ENCODE data around the gene VWF. TPM values are rescaled to one million over a fixed set of nuclear protein-coding genes. Genes with fewer than 3 reads are reported as not detected.
"Not testable (repeated sequence)": the region's sequence is repeated elsewhere in the genome, so short reads cannot be mapped to it uniquely, and the experiment has no call there.

Gene VWF
- total and polyA plus RNA-seq, 2 experiments from 2014 or later: 0.42 to 0.56 TPM

DNA sequence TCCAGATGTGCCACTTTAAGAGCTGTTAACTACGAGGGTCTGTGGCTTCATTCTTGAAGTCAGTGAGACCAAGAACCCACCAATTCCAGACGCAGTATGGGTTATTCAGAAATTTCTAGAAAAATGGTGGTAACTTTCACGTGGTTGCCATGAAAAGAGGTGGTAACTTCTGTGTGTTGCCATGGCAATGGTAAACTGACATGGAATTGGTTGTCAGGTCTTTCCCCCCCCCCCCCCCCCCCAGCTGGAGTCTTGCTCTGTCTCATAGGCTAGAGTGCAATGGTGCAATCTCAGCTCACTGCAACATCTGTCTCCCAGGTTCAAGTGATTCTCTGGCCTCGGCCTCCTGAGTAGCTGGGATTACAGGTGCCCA, 18.8 kb upstream of the VWF start:
- H4K20me1 ChIP-seq (replicated peaks; ENCODE audit: insufficient read depth): no peaks in the 10 kb centered on the region
- Mint-ChIP-seq H3K9me3 (no peaks in the 10 kb centered on the region; the same call in 2 of the 3 replicates), H3K27me3 (ENCODE audit: insufficient read depth, low read depth, poor library complexity) (peaks cover 5% of the 10 kb centered on the region), H3K4me1 (peaks cover 14% of the 10 kb centered on the region), H3K36me3 (ENCODE audit: low read depth) (no peaks in the 10 kb centered on the region; the same call in 2 of the 3 replicates), H3K27ac (no peak overlapping the region), H3K4me3 (no peak overlapping the region)
- no peaks in the 10 kb centered on the region for H3K79me2 ChIP-seq (replicated peaks; ENCODE audit: insufficient read depth)
- H3K4me3 ChIP-seq: no peak overlapping the region
- H3K4me1 ChIP-seq (ENCODE audit: insufficient read depth): no peaks in the 10 kb centered on the region
- TF ChIP-seq, protein P1, sequence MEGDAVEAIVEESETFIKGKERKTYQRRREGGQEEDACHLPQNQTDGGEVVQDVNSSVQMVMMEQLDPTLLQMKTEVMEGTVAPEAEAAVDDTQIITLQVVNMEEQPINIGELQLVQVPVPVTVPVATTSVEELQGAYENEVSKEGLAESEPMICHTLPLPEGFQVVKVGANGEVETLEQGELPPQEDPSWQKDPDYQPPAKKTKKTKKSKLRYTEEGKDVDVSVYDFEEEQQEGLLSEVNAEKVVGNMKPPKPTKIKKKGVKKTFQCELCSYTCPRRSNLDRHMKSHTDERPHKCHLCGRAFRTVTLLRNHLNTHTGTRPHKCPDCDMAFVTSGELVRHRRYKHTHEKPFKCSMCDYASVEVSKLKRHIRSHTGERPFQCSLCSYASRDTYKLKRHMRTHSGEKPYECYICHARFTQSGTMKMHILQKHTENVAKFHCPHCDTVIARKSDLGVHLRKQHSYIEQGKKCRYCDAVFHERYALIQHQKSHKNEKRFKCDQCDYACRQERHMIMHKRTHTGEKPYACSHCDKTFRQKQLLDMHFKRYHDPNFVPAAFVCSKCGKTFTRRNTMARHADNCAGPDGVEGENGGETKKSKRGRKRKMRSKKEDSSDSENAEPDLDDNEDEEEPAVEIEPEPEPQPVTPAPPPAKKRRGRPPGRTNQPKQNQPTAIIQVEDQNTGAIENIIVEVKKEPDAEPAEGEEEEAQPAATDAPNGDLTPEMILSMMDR (conservative IDR thresholded peaks at IDR 0.05; ENCODE audit: low read depth in 2 of 2): no peak
- TF ChIP-seq CREB1 (CRISPR knock-in tag; IDR thresholded peaks at IDR 0.05; ENCODE audit: low read depth): no peak
- no peaks in the 10 kb centered on the region for H3K9me2 ChIP-seq (ENCODE audit: insufficient read depth)
- no peaks in the 10 kb centered on the region for H3F3A ChIP-seq (replicated peaks; ENCODE audit: low read depth)
- no peak for ATAC-seq
- H2AFZ ChIP-seq: no peak overlapping the region
- H3K4me2 ChIP-seq: no peak overlapping the region
- no peak overlapping the region for H3K27ac ChIP-seq (ENCODE audit: low read depth)
- H3K27me3 ChIP-seq (ENCODE audit: insufficient read depth): no peaks in the 10 kb centered on the region
- H3K36me3 ChIP-seq (ENCODE audit: insufficient read depth): no peaks in the 10 kb centered on the region
- DNase-seq (ENCODE audit: low spot score): no peak

DNA sequence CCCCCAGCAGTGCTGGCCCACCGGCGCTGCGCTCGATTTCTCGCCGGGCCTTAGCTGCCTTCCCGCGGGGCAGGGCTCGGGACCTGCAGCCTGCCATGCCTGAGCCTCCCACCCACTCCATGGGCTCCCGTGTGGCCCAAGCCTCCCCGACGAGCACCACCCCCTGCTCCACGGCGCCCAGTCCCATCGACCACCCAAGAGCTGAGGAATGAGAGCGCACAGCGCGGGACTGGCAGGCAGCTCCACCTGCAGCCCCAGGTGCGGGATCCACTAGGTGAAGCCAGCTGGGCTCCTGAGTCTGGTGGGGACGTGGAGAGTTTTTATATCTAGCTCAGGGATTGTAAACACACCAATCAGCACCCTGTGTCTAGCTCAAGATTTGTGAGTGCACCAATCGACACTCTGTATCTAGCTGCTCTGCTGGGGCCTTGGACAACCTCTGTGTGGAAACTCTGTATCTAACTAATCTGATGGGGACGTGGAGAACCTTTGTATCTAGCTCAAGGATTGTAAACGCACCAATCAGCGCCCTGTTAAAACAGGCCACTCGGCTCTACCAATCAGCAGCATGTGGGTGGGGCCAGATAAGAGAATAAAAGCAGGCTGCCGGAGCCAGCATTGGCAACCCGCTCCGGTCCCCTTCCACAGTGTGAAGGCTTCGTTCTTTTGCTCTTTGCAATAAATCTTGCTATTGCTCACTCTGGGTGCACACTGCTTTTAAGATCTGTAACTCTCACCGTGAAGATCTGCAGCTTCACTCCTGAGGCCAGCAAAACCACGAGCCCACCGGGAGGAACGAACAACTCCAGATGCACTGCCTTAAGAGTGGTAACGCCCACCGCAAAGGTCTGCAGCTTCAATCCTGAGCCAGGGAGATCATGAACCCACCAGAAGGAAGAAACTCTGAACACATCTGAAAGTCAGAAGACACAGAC, 18.2 kb upstream of the VWF start:
- not testable (repeated sequence) for H3K27ac ChIP-seq (ENCODE audit: low read depth); H3K36me3 Mint-ChIP-seq (ENCODE audit: low read depth); H2AFZ ChIP-seq; DNase-seq (ENCODE audit: low spot score); H3K9me2 ChIP-seq (ENCODE audit: insufficient read depth); H3K36me3 ChIP-seq (ENCODE audit: insufficient read depth); H3K79me2 ChIP-seq (replicated peaks; ENCODE audit: insufficient read depth); H3K4me2 ChIP-seq; H3K27ac Mint-ChIP-seq; H3K4me1 ChIP-seq (ENCODE audit: insufficient read depth); H4K20me1 ChIP-seq (replicated peaks; ENCODE audit: insufficient read depth); H3K4me3 ChIP-seq; H3K27me3 ChIP-seq (ENCODE audit: insufficient read depth); H3F3A ChIP-seq (replicated peaks; ENCODE audit: low read depth); ATAC-seq; H3K4me3 Mint-ChIP-seq; H3K27me3 Mint-ChIP-seq (ENCODE audit: insufficient read depth, low read depth, poor library complexity); H3K9me3 Mint-ChIP-seq
- peaks cover 14% of the 10 kb centered on the region for H3K4me1 Mint-ChIP-seq

DNA sequence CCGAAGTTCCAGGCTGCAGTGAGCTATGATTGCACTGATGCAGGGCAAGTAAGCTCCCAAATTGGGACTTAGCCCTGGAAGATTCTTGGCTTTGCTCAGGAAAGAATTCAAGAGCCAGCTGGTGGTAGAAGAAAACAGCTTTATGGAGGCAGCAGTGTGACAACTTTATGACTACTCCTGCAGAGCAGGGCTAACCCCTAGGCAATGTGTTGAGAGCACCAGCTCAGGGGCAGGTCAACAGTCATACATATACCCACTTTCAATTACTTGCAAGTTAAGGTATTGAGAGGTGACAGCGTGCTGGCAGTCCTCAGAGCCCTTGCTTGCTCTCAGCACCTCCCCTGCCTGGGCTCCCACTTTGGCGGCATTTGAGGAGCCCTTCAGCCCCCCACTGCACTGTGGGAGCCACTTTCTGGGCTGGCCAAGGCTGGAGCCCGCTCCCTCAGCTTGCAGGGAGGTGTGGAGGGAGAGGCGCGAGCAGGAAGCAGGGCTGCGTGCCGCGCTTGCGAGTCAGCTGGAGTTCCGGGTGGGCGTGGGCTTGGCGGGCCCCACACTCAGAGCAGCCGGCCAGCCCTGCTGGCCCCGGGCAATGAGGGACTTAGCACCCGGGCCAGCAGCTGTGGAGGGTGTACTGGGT, 17.4 kb upstream of the VWF start:
- not testable (repeated sequence) for H3F3A ChIP-seq (replicated peaks; ENCODE audit: low read depth); H3K9me3 Mint-ChIP-seq; H3K4me1 ChIP-seq (ENCODE audit: insufficient read depth); H3K27me3 ChIP-seq (ENCODE audit: insufficient read depth); H3K9me2 ChIP-seq (ENCODE audit: insufficient read depth); DNase-seq (ENCODE audit: low spot score); H3K27ac ChIP-seq (ENCODE audit: low read depth); H3K4me3 ChIP-seq; H3K79me2 ChIP-seq (replicated peaks; ENCODE audit: insufficient read depth); H3K4me3 Mint-ChIP-seq; H3K36me3 Mint-ChIP-seq (ENCODE audit: low read depth); H3K36me3 ChIP-seq (ENCODE audit: insufficient read depth); H3K4me2 ChIP-seq; ATAC-seq; H3K27ac Mint-ChIP-seq; H2AFZ ChIP-seq; H4K20me1 ChIP-seq (replicated peaks; ENCODE audit: insufficient read depth); H3K27me3 Mint-ChIP-seq (ENCODE audit: insufficient read depth, low read depth, poor library complexity)
- H3K4me1 Mint-ChIP-seq: peaks cover 14% of the 10 kb centered on the region
